Brain microvascular endothelial cell (primary cell): Measurements from ENCODE around the gene NINJ2.

ENCODE experiments used
- DNase-seq: peaks from one replicate; pipeline ENCODE4 v3.0.0-alpha.2; 2020
- H3K27ac ChIP-seq: fragments of 250-450 bp; sonication (Bioruptor Pico); 2 replicates; pipeline ENCODE4 v1.5.1; 2020; ENCODE audit warnings: mild to moderate bottlenecking, moderate library complexity
- H3K27me3 ChIP-seq: fragments of 250-450 bp; sonication (Bioruptor Pico); replicated peaks from 2 replicates; pipeline ENCODE4 v1.5.1; 2020; ENCODE audit warnings: mild to moderate bottlenecking
- H3K36me3 ChIP-seq: fragments of 250-450 bp; sonication (Bioruptor Pico); replicated peaks from 2 replicates; pipeline ENCODE4 v1.5.1; 2020; ENCODE audit warnings: mild to moderate bottlenecking
- H3K4me3 ChIP-seq: 2 replicates; pipeline ENCODE4 v1.5.1; 2011; ENCODE audit warnings: low read depth, mild to moderate bottlenecking, control low read depth, low read length, moderate library complexity
- in situ Hi-C: cut with HindIII; loops from 2 replicates; pipeline ENCODE4 v1.10.0; 2017; ENCODE audit warnings: low sequenced_read_pairs, low pct_ligation_motif_present
- TF ChIP-seq, protein P1 (sequence below): IDR thresholded peaks from 2 replicates; pipeline ENCODE4 v1.5.1; 2011; ENCODE audit warnings: low read depth, mild to moderate bottlenecking, moderate library complexity, low read length, control low read depth, inconsistent platforms; ENCODE audit errors: missing control alignments

The NINJ2 gene

DNA sequence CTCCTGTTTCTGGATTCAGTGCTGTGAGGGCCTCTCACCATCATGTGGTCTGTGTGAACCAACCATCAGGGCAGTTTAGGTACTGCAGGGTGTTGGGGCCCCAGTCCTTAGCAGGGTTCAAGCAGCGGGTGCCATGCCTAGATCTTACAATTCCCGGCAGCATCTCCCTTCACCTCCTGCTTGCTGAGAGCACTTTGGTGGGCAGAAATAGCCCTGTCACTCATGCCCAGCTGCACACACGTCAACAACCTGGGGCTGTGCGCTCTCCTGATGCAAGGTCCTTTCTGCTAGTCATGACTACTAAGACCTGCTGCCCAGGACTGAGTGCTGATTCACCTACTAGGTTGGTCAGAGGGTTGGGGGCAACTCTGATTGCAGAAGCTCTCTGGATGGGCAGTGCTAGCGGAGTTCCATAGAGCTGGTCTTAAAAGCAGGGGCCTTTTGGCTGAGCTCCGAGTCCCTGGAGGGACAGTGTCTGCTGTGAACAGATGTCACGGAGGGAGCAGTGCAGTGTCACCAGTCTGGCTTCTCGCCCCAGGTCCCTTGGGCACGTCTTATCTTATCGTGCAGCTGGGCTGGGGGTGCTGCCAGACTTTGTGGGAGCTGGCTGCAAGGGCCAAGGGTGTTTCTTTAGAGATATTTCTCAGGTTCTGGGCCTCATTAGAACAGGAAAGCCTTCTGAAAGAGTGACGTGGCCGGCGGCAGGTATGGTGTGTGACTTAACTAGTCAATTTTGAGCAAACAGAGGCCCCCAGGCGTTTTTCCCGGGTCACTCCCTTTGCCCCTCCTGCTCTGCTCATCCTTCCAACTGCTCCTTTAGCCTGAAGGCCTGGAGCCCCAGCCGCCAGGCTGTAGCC is 71.8 kb downstream of the NINJ2 start:
- no peak for DNase-seq
- in situ Hi-C loops: no loop called here
- Histone ChIP-seq H3K36me3 (no peaks in the 10 kb centered on the region), H3K27me3 (no peaks in the 10 kb centered on the region), H3K4me3 (no peak overlapping the region), H3K27ac (no peak overlapping the region)
- TF ChIP-seq, protein P1, sequence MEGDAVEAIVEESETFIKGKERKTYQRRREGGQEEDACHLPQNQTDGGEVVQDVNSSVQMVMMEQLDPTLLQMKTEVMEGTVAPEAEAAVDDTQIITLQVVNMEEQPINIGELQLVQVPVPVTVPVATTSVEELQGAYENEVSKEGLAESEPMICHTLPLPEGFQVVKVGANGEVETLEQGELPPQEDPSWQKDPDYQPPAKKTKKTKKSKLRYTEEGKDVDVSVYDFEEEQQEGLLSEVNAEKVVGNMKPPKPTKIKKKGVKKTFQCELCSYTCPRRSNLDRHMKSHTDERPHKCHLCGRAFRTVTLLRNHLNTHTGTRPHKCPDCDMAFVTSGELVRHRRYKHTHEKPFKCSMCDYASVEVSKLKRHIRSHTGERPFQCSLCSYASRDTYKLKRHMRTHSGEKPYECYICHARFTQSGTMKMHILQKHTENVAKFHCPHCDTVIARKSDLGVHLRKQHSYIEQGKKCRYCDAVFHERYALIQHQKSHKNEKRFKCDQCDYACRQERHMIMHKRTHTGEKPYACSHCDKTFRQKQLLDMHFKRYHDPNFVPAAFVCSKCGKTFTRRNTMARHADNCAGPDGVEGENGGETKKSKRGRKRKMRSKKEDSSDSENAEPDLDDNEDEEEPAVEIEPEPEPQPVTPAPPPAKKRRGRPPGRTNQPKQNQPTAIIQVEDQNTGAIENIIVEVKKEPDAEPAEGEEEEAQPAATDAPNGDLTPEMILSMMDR: no peak

DNA sequence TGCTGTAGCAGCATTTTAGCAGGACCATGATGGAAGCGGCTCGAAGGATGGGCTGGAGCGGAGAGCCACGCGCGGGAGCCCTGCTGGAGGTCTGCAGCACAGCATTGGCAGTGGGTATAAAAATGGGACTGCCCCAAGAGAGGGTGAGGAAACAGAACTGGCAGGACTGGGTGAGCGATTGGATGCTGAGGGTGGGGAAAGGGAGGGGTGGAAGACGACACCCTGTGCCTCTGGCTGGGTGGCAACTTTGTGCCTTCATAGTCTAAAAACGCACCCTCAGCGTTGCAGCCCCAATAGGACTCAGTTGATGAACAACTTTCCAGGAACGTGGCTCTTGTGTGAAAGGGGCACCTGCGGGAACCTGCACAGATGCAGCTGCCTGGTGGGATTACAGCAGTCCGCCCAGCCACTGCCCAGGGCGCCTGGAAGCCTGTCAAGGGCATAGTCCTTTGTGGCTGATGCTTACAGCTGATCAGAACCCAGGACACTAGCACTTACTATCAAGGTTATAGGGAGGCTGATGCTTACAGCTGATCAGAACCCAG is 73.0 kb downstream of the NINJ2 start:
- Histone ChIP-seq H3K27me3 (no peaks in the 10 kb centered on the region), H3K36me3 (no peaks in the 10 kb centered on the region), H3K4me3 (no peak overlapping the region), H3K27ac (no peak overlapping the region)
- in situ Hi-C loops: no loop called here
- TF ChIP-seq, protein P1: no peak
- no peak for DNase-seq

DNA sequence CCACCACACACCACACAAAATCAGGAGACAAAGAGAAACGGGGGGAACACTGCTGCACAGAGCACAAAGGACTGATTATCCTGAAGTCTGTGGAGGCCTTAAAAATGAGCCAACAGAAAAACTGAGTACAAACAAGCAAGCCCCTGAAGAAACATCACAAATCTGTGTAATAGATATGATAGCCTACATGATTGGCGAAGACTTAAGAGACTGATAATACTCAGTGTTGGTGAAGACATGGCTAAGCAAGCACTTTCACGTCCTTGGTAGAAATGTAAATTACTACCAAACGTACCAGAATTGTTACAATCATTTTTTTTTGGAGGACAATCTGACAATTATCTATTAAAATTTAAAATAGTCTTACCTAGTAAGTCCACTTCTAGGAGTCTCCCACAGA is 74.6 kb downstream of the NINJ2 start:
- H3K4me3 ChIP-seq: no peak overlapping the region
- H3K27me3 ChIP-seq: no peaks in the 10 kb centered on the region
- no peak for DNase-seq
- in situ Hi-C loops: no loop called here
- no peaks in the 10 kb centered on the region for H3K36me3 ChIP-seq
- no peak overlapping the region for H3K27ac ChIP-seq
- TF ChIP-seq, protein P1: no peak

DNA sequence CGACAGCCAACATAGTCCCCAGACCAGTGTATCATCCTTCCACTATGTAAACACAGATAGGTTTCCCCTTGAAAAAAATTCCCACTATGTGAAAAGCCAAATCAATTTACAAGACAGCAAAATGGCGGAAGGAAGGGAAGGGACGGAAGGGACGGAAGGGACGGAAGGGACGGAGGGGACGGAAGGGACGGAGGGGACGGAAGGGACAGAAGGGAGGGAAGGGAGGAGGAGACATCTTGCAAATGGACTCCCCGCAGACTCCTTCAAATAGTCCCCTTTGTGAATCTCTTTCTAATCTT is 75.3 kb downstream of the NINJ2 start:
- in situ Hi-C loops: no loop called here
- H3K27ac ChIP-seq: no peak overlapping the region
- H3K4me3 ChIP-seq: no peak overlapping the region
- DNase-seq: no peak
- H3K36me3 ChIP-seq: no peaks in the 10 kb centered on the region
- TF ChIP-seq, protein P1: no peak
- H3K27me3 ChIP-seq: no peaks in the 10 kb centered on the region

DNA sequence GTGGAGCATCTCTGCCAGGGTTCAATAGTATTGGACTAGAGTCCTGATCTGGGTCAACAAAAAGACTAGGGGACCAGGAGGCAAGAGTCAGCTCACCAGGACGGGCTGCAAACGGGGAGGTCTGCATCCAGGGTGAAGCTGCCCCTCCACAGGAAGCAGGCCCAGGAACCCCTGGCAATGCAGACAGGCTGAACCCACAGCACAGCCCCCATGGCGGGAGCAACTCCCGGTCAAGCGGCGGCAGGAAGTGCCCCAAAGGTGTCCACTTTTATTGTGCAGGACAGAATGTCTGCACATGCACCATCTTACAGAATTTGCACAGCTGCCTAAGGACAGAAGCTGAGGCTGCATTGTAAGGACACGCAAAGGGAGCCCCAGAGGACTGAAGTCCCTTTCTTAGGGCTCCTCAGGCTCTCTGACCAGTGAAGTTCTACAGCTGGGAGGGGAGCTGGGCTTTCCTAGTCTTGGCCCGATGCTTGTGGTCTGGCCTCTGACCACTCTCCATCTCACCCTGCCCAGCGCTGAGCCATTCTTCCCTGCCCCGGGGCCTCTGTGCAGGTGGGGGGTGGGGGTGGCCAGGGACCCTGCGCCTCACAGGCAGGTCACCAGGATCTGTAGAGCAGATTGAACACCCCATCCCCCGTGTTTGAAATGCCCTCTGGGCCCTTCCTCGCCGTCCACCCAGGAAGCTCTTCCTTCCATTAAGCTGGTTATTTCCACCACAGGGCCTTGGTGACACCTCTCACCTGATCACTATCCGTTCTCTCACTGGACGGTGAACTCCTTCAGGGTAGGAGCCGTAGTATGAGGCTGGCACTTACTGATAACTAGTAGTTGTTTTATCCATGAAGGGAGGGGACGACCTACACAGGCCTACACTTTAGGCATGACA is 75.9 kb downstream of the NINJ2 start:
- Histone ChIP-seq H3K27me3 (no peaks in the 10 kb centered on the region), H3K27ac (no peak overlapping the region), H3K4me3 (no peak overlapping the region), H3K36me3 (no peaks in the 10 kb centered on the region)
- TF ChIP-seq, protein P1: no peak
- in situ Hi-C loops: no loop called here
- no peak for DNase-seq
